IPS-18a (cell line): ENCODE measurements around the gene IDH3G.

ENCODE experiments used
- H3K27ac ChIP-seq: one replicate; pipeline ENCODE4 v1.5.1; 2013; ENCODE audit warnings: low read length
- H3K27me3 ChIP-seq: one replicate; pipeline ENCODE4 v1.6.1; 2013; ENCODE audit warnings: mild to moderate bottlenecking, low read length; ENCODE audit not compliant: control insufficient read depth, insufficient read depth
- H3K36me3 ChIP-seq: one replicate; pipeline ENCODE4 v1.6.1; 2013; ENCODE audit warnings: low read depth, low read length; ENCODE audit not compliant: control insufficient read depth
- H3K4me1 ChIP-seq: one replicate; pipeline ENCODE4 v1.6.1; 2013; ENCODE audit warnings: low read depth, low read length; ENCODE audit not compliant: control insufficient read depth
- H3K4me3 ChIP-seq: one replicate; pipeline ENCODE4 v1.5.1; 2013; ENCODE audit warnings: low read length
- H3K9ac ChIP-seq: one replicate; pipeline ENCODE4 v1.6.1; 2013; ENCODE audit warnings: mild to moderate bottlenecking, low read length, moderate library complexity
- H3K9me3 ChIP-seq: one replicate; pipeline ENCODE4 v1.6.1; 2013; ENCODE audit warnings: low read depth, low read length; ENCODE audit not compliant: control insufficient read depth

Gene IDH3G

DNA sequence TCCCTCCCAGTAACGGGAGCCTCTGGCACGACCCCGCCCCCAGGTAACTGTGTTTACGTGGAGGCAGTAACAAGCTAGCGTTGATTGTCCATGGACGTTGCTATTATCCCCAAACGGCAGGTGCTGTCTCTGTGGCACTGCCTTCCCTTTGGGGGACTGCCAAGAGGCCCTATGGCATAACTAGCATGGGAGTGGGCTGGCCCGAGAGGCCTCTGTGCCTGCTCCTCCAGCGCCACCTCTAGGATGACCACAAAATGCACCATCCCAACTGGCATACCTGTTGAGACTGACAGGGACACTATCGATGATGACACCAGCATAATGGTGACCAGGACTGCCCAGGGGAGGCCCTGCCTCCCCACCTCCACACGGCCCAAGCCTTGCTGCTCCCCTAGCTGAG lies 11.9 kb downstream of the IDH3G start:
- Histone ChIP-seq H3K36me3 (peaks cover 4% of the 10 kb centered on the region), H3K4me3 (no peak overlapping the region), H3K27me3 (no peaks in the 10 kb centered on the region), H3K9me3 (no peaks in the 10 kb centered on the region), H3K9ac (no peak overlapping the region), H3K4me1 (no peaks in the 10 kb centered on the region), H3K27ac (no peak overlapping the region)

DNA sequence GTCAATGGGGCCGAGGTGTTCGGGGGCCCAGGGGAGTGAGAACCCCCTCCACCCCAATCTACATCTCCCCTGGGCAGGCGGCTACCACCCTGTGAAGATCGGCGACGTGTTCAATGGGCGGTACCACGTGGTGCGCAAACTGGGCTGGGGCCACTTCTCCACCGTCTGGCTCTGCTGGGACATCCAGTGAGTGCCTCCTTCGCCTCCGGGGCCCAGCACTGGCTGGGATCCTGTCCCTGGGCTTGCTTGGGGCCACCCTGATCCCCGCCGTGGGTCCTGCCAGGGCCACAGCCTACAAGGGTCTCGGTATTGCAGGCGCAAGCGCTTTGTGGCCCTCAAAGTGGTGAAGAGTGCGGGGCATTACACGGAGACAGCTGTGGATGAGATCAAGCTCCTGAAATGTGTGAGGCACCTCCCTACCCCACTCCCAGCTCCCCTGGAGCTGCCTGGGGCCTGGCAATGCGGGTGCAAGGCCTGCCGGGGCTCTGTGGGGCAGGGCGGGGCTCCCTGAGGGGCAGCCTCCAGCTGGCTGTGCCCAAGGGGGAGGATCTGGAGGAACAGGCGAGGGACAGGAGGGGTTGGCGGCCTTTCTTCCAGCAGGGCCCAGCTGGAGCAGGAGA lies 12.6 kb downstream of the IDH3G start:
- Histone ChIP-seq H3K36me3 (peaks cover 4% of the 10 kb centered on the region), H3K4me3 (no peak overlapping the region), H3K9ac (no peak overlapping the region), H3K4me1 (no peaks in the 10 kb centered on the region), H3K9me3 (no peaks in the 10 kb centered on the region), H3K27me3 (no peaks in the 10 kb centered on the region), H3K27ac (no peak overlapping the region)

DNA sequence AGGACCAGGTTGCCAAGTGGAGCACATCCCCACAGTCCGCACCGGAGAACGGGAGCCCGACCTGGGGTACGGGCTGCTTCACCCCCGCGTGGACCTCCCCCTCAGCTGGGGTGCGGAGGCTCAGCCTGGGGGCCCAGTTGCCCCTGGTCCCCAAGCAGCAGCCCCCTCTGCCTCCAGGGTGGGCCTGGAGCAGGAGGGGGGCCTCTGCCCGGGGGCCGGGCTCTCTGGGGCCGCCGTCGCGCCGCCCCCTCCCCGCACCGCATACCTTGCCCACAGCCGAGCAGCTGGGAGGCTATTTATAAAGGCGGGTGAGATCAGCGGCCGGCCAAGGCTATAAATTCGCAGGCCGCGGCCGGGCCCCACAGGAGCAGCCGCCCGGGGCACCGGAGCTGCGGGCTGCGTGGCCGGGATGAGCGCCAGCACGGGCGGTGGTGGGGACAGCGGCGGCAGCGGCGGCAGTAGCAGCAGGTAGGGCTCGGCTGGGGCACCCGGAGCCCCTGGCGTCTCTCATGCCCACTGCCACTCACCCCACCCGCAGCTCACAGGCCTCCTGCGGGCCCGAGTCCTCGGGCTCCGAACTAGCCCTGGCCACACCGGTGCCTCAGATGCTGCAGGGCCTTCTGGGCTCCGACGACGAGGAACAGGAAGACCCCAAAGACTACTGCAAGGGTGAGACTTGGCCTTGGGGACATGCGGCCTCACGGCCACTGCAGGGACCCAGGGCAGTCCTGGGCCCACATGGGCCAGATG lies 13.3 kb downstream of the IDH3G start, which contains the start of gene SRPK3:
TSS of gene SRPK3 (plus strand) at position 364 of the 750 bp plus-strand sequence. CDS start at position 410, 46 bp downstream.
- no peaks in the 10 kb centered on the region for H3K4me1 ChIP-seq
- H3K9me3 ChIP-seq: no peaks in the 10 kb centered on the region
- no peak within 1 kb of the TSS for H3K9ac ChIP-seq
- peaks cover 4% of the 10 kb centered on the region for H3K36me3 ChIP-seq
- H3K27ac ChIP-seq: no peak within 1 kb of the TSS
- no peaks in the 10 kb centered on the region for H3K27me3 ChIP-seq
- H3K4me3 ChIP-seq: no peak within 1 kb of the TSS

DNA sequence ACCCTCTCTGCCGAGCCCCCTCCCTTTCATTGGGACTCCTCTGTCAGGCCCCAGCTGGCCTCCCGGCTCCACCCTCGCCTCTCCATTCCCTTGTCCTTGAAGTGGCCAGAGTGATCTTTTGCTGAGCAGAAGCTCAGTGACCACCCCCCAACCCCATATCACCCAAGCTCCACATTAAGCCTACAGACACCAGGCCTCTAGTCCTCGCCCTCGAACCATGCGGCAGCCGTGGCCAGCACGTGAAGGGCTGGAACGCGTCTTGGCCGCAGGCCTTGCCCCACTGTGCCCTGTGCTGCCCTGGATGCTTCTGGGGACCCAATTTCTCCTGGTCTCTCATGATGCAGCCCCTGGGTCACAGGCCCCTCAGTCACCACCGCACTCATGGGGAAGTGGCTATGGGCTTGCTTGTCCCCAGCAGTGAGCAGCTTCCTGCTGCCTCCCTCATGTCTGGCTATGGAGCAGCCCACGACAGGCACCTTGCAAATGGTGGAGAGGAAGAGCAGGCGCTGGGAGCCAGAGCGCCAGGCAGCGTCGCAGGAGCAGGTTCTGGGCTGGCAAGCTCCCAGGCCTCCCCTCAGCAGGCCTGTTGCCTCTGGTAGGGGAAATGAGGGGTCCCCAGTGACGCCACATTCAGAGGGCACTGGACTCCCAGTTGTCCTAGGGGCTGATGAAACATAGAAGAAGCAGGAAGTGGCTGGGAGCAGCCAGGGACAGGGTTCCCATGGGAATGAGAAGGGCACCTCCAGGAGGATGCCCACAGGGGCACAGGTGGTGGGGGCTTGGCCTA lies 14.1 kb downstream of the IDH3G start:
- Histone ChIP-seq H3K9me3 (no peaks in the 10 kb centered on the region), H3K9ac (no peak overlapping the region), H3K27me3 (no peaks in the 10 kb centered on the region), H3K27ac (no peak overlapping the region), H3K36me3 (no peaks in the 10 kb centered on the region), H3K4me1 (no peaks in the 10 kb centered on the region), H3K4me3 (no peak overlapping the region)

DNA sequence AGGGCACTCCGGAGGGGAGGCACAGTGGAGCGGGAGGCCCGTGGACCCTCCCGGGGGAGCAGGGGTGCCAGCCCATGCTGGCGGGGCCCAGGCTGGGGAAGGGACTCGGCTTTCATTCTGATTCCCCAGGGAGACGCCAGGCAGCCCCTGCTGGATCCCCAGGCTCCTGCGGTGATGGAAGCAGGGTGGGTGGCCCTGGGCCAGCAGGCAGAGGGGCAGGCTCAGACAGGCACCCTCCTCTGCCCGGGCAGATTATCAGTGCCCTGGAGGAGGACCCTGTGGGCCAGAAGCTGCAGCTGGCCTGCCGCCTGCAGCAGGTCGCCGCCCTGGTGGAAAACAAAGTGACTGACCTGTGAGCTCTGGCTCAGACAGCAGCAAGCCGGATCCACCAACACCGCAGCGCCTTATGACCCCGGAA lies 15.5 kb downstream of the IDH3G start:
- H3K27me3 ChIP-seq: no peaks in the 10 kb centered on the region
- no peak overlapping the region for H3K9ac ChIP-seq
- no peaks in the 10 kb centered on the region for H3K36me3 ChIP-seq
- H3K4me1 ChIP-seq: no peaks in the 10 kb centered on the region
- H3K9me3 ChIP-seq: no peaks in the 10 kb centered on the region
- no peak overlapping the region for H3K27ac ChIP-seq
- H3K4me3 ChIP-seq: no peak overlapping the region

DNA sequence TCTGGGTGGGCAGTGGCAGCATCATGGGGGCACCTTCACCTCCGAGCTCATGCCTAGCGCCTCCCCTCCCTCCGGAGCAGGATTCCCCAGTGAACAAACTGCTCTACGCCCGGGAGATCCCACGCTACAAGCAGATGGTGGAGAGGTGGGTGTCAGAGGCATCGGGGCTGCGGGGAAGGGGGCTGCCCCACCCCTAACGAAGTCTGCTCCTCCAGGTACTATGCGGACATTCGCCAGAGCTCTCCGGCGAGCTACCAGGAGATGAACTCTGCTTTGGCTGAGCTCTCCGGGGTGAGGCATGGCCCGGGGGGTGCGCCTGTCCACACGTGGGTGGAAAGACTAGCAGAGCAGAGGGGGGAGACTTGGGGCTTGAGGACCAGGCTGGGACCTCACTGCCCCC lies 16.0 kb downstream of the IDH3G start:
- H3K4me3 ChIP-seq: no peak overlapping the region
- H3K4me1 ChIP-seq: no peaks in the 10 kb centered on the region
- no peaks in the 10 kb centered on the region for H3K36me3 ChIP-seq
- H3K27me3 ChIP-seq: no peaks in the 10 kb centered on the region
- H3K27ac ChIP-seq: no peak overlapping the region
- H3K9ac ChIP-seq: no peak overlapping the region
- H3K9me3 ChIP-seq: no peaks in the 10 kb centered on the region

DNA sequence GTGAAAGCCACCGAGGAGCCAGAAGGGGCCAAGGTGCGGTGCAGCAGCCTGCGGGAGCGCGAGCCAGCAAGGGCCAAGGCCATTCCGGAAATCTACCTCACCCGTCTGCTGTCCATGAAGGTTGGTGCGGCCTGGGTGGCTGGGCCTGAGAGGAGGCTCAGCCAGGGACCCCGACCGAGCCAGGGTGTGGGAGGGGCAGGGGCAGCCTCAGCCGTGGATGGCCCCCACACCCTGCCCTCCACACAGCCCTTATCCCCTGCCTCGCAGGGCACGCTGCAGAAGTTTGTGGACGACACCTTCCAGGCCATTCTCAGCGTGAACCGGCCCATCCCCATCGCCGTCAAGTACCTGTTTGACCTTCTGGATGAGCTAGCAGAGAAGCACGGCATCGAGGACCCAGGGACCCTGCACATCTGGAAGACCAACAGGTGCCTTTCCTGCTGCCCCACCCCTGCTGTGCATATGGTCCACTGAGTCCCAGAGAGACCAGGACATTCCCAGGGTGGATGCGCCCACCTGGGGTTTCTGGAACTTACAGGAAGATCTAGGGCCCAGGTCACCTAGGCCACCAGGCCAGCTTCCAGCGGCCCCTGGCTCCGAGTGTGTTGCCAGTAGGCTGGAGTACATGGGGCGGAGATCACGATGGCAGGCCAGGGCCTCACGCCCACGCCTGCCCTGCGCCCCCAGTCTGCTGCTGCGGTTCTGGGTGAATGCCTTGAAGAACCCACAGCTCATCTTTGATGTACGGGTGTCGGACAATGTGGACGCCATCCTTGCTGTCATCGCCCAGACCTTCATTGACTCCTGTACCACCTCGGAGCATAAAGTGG lies 16.7 kb downstream of the IDH3G start:
- Histone ChIP-seq H3K4me1 (no peaks in the 10 kb centered on the region), H3K9ac (no peak overlapping the region), H3K27ac (no peak overlapping the region), H3K9me3 (no peaks in the 10 kb centered on the region), H3K27me3 (no peaks in the 10 kb centered on the region), H3K36me3 (no peaks in the 10 kb centered on the region), H3K4me3 (no peak overlapping the region)

DNA sequence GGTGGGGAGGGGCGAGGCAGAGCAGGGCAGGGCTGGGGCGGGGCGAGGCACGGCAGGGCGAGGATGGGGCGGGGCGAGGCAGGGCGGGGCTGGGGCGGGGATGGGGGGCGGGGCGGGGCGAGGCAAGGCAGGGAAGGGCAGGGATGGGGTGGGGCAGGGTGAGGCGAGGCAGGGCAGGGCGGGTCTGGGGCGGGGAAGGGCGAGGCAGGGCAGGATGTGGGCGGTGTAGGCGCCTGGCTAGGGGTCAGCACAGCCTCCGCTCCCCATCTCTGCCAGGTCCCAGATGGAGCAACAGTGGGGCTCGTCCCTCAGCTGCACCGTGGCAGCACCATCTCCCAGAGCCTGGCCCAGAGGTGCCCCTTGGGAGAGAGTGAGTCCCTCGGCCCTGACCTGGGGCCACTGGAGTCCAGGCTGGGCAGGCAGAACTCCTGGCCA lies 17.5 kb downstream of the IDH3G start:
- no peaks in the 10 kb centered on the region for H3K4me1 ChIP-seq
- H3K4me3 ChIP-seq: no peak overlapping the region
- no peaks in the 10 kb centered on the region for H3K27me3 ChIP-seq
- H3K9ac ChIP-seq: no peak overlapping the region
- no peaks in the 10 kb centered on the region for H3K9me3 ChIP-seq
- H3K36me3 ChIP-seq: no peaks in the 10 kb centered on the region
- H3K27ac ChIP-seq: no peak overlapping the region

DNA sequence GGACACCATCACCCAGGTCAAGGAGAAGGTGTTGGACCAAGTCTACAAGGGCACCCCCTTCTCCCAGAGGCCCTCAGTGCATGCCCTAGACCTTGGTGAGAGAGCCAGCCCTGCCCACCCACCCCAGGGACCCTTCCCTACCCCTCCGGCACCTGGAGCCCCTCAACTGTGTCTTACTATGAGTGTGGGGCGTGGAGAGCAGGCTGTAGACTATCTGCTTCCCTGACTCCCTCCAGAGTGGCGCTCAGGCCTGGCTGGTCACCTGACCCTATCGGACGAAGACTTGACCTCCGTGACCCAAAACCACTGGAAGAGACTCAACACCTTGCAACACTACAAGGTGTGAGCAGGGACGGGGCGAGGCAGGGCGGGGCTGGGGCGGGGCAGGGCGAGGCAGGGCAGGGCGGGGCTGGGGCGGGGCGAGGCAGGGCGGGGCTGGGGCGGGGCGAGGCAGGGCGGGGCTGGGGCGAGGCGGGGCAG lies 18.0 kb downstream of the IDH3G start:
- H3K27me3 ChIP-seq: no peaks in the 10 kb centered on the region
- no peak overlapping the region for H3K9ac ChIP-seq
- no peaks in the 10 kb centered on the region for H3K4me1 ChIP-seq
- no peak overlapping the region for H3K27ac ChIP-seq
- H3K4me3 ChIP-seq: no peak overlapping the region
- no peaks in the 10 kb centered on the region for H3K36me3 ChIP-seq
- no peaks in the 10 kb centered on the region for H3K9me3 ChIP-seq

DNA sequence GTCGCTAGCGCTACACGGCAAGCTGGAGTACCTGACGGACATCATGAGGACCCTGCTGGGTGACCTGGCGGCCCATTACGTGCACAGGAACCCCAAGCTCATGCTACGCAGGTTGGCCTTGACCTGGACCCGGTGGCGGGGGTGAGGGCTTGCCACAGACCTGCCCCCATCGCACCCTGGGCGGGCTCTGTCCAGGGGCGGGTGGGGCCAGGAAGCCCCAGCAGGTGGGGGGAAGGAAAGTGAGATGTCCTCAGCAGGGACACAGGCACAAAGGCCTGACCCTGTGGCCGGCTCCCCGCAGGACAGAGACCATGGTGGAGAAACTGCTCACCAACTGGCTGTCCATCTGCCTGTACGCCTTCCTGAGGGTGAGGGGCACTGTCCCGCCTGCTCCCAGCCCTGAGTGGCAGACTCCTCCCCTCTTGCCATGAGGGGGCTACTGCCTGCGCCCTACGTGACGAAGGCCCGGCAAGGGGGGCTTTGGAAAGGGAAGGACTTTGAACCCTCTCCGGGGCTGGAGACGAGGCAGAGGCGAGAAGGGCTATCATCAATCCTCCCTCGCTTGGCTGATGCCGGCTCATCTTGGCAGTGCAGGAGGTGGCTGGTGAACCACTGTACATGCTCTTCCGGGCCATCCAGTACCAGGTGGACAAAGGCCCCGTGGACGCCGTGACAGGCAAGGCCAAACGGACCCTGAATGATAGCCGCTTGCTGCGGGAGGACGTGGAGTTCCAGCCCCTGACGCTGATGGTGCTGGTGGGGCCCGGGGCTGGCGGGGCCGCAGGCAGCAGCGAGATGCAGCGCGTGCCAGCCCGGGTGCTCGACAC lies 18.7 kb downstream of the IDH3G start:
- Histone ChIP-seq H3K27me3 (no peaks in the 10 kb centered on the region), H3K9me3 (no peaks in the 10 kb centered on the region)

More for the DNA sequence above, 18.7 kb downstream of the IDH3G start:
- Histone ChIP-seq H3K4me1 (no peaks in the 10 kb centered on the region), H3K4me3 (no peak overlapping the region), H3K9ac (no peak overlapping the region), H3K36me3 (no peaks in the 10 kb centered on the region), H3K27ac (no peak overlapping the region)
